Measurements from ENCODE around the gene RDX. TPM values are rescaled to one million over a fixed set of nuclear protein-coding genes. Genes with fewer than 3 reads are reported as not detected.

RDX gene
- total RNA-seq (10 to 100 TPM; 22.4 to 26.5 TPM), polyA plus RNA-seq (10 to 100 TPM; 14.3 to 18.7 TPM)

DNA sequence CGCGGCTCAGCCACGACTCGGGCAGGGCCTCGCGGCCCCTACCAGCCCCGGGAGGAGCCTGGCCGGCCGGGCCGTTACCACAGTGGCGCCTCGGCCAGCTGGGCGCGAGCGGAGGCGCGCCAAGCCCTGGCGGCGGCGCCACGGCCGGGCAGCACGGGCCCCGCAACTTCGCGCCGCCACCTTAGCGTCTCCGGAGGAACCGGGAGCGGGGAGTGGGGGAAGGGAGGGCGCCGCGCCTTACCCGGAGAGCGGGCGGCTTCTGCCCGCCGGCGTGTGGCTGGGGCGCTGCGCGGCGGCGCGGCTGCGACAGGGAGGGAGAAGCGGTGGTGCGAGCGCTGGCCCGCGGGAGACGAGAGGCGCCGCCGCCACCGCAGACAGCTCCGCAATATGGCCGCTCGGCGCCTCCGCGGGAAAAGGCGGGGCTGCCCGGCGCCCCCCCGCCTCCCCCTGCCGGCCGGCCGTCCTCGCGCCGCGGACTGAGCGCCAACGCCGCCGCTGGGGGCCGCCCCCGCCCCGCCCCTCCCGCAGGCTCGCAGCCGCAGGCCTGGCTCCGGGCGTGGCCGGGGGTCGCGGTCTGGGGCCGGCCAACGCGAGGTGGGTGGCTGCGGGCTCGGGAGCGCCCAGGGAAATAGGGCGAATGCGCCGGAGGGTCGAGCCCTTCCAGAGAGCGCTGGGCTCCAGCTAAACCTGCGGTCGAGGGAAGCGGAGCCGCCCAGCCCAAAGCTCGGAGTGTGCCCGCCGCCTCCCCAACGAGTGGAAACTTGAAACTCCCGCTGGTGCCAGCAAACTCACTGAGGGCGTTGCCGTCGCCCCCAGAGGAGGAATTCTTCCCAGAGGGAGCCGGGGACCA, at the start of gene RDX:
Gene RDX (minus strand): TSS at position 389 of the 850 bp plus-strand sequence. CDS start 16,922 bp downstream, outside the sequence.
- H3K4me1 Mint-ChIP-seq, result peaks cover 15 to 41% (median 27%) of the 10 kb centered on the region in 4 donors
- H3K36me3 Mint-ChIP-seq, result no peaks in the 10 kb centered on the region
- ChIA-PET CTCF (ENCODE audit: partially characterized antibody) (interaction anchor here (1.0 to 1.6 kb wide), 4 partner anchors 37 to 139 kb away, joined by 3 to 5 read pairs (median 3); no protein-coding TSS in a partner anchor), POLR2A (ENCODE audit: partially characterized antibody) (interaction anchor here (0.9 to 2.1 kb wide), 3 partner anchors 32 to 133 kb away, joined by 3 to 8 read pairs (median 5); partner anchors contain the start of gene FDX1)
- H3K4me3 Mint-ChIP-seq, result peak within 1 kb of the TSS; percentile 87 to 94 (median 92)
- no peaks in the 10 kb centered on the region for H3K27me3 Mint-ChIP-seq
- Histone ChIP-seq H3K9me3 (ENCODE audit: control insufficient read depth in 1 of 2, low read length in 2 of 2) (no peaks in the 10 kb centered on the region), H3K36me3 (ENCODE audit: insufficient read depth, low read length) (no peaks in the 10 kb centered on the region), H3K4me3 (ENCODE audit: low read length in 2 of 2) (peak within 1 kb of the TSS; percentile 61 to 62), H3K27me3 (ENCODE audit: insufficient read depth, low read length) (no peaks in the 10 kb centered on the region), H3K27ac (ENCODE audit: low read depth, low read length) (peak within 1 kb of the TSS; percentile 70), H3K4me1 (ENCODE audit: insufficient read depth, low read length) (peaks cover 44% of the 10 kb centered on the region)
- H3K9me3 Mint-ChIP-seq, result peaks cover 0 to 3% (median 0%) of the 10 kb centered on the region in 8 donors
- H3K27ac Mint-ChIP-seq, result peak within 1 kb of the TSS; percentile 22 to 94 (median 77)
- peak; percentile 39 to 61 (median 51) for DNase-seq
- intact Hi-C loops (cut with micrococcal nuclease), result loop anchor here (2.0 to 5.0 kb wide), 3 partner anchors 44 to 136 kb away; no protein-coding TSS in a partner anchor

DNA sequence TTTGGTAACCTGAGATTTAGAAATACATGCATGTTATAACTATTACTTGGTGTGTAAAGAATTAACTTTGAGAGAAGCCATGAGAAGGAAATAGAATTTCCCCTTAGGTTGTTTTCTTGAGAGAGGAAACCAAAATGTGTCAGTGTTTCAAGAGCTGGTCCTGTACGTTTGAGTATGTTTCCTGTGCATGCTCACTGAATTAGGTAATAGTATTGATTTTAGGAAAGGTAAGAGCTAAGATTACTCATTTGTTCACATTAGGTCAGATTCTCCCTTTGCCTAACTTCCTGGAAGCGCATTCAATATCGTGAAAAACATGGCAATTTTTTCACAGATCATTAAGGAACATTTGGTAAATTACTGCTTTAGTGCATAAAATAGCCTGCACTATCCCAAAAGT, 49.3 kb upstream of the RDX start:
- intact Hi-C loops (cut with micrococcal nuclease), result loop anchor here (5.0 kb wide), 1 partner anchor 48 kb away; the partner anchor contains the start of gene RDX
- H3K27ac ChIP-seq (ENCODE audit: low read depth, low read length), result no peak overlapping the region
- peaks cover 29 to 49% (median 31%) of the 10 kb centered on the region in 4 donors for H3K4me1 Mint-ChIP-seq
- peak in 1 of 5 donors; percentile 14 for DNase-seq
- no peak overlapping the region for H3K4me3 ChIP-seq (ENCODE audit: low read length in 2 of 2)
- H3K4me1 ChIP-seq (ENCODE audit: insufficient read depth, low read length), result peaks cover 42% of the 10 kb centered on the region
- peak overlapping the region; percentile 3 to 89 (median 55) for H3K27ac Mint-ChIP-seq
- no peaks in the 10 kb centered on the region for H3K36me3 ChIP-seq (ENCODE audit: insufficient read depth, low read length)
- peaks cover 0 to 5% (median 0%) of the 10 kb centered on the region in 8 donors for H3K9me3 Mint-ChIP-seq
- no peaks in the 10 kb centered on the region for H3K27me3 ChIP-seq (ENCODE audit: insufficient read depth, low read length)
- H3K4me3 Mint-ChIP-seq, result peak overlapping the region in 6 of 8 donors; percentile 3 to 76 (median 56)
- no peaks in the 10 kb centered on the region for H3K27me3 Mint-ChIP-seq
- H3K36me3 Mint-ChIP-seq, result no peaks in the 10 kb centered on the region
- ChIA-PET POLR2A (ENCODE audit: partially characterized antibody) (interaction anchor here (0.8 kb wide), 1 partner anchor 18 kb away, joined by 4 read pairs; no protein-coding TSS in a partner anchor), CTCF (ENCODE audit: partially characterized antibody) (interaction anchor here (1.2 to 1.4 kb wide), 2 partner anchors 22 to 145 kb away, joined by 3 to 4 read pairs; no protein-coding TSS in a partner anchor)
- no peaks in the 10 kb centered on the region for H3K9me3 ChIP-seq (ENCODE audit: control insufficient read depth in 1 of 2, low read length in 2 of 2)

DNA sequence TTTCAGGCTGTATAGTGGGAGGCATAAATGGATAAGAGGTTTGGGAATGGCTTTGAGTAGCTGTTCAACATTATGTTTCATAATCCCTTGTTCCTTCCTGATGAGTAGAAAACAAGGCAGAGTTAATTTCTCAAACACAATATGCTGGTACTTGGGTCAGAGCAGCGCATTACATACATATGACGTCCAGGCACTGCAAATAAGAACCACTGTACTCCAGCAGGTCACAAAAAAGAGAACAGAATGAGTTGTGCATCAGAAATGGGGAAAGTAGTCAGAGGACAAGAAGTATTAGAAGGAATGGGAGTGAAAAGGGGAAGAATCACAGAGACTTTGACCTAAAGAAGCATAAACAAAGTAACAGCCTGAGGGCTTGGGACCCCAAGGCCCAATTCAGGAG, 44.0 kb upstream of the RDX start:
- Histone ChIP-seq H3K36me3 (ENCODE audit: insufficient read depth, low read length) (no peaks in the 10 kb centered on the region), H3K4me1 (ENCODE audit: insufficient read depth, low read length) (peaks cover 7% of the 10 kb centered on the region), H3K9me3 (ENCODE audit: control insufficient read depth in 1 of 2, low read length in 2 of 2) (no peaks in the 10 kb centered on the region), H3K4me3 (ENCODE audit: low read length in 2 of 2) (no peak overlapping the region), H3K27me3 (ENCODE audit: insufficient read depth, low read length) (no peaks in the 10 kb centered on the region), H3K27ac (ENCODE audit: low read depth, low read length) (no peak overlapping the region)
- intact Hi-C loops (cut with micrococcal nuclease), result no loop called here
- no peak for DNase-seq
- Mint-ChIP-seq H3K4me3 (no peak overlapping the region), H3K9me3 (peaks cover 0 to 5% (median 0%) of the 10 kb centered on the region in 8 donors), H3K27me3 (no peaks in the 10 kb centered on the region), H3K4me1 (peaks cover 3 to 11% (median 4%) of the 10 kb centered on the region in 4 donors), H3K36me3 (no peaks in the 10 kb centered on the region), H3K27ac (peak overlapping the region in 1 of 7 donors; percentile 59)
- ChIA-PET POLR2A (ENCODE audit: partially characterized antibody) (no interaction called here), CTCF (ENCODE audit: partially characterized antibody) (interaction anchor here (1.1 kb wide), 1 partner anchor 12 kb away, joined by 6 read pairs; no protein-coding TSS in a partner anchor)

DNA sequence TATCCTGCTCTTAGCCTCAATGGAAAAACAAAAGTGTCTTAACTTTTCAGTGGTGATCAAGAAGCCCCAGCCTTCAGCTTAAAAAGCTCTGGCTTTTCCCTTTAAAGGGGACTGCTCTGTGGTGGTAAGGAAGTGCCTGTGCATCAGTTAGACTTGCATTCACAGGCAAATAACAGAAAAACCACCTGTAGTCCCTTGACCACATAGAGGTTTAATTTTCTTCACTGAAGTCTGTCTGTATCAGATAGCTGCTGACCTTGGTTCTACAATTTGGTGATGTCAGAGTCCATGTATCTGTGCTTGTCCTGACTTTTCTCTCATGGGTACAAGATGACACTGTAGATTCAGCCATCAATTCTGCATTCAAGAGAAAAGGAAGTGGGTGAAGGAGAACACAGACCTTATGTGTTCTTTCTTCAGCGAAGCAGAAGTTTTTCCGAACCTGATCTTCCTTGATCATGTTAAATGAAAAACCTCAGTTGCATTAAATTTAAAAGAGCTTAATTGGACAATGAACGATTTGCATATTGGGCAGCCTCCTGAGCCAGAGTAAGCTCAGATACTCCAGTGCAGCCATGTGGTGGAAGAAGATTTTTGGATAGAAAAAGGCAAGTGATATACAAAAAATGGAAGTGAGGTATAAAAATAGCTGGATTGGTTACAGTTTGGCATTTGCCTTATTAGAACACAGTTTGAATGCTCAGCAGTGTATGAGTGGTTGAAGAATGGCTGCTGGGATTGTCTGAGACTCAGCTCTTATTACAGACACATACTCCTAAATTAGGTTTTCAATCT, 43.2 kb upstream of the RDX start:
- ChIA-PET CTCF (ENCODE audit: partially characterized antibody) (interaction anchor here (1.1 kb wide), 1 partner anchor 11 kb away, joined by 6 read pairs; no protein-coding TSS in a partner anchor), POLR2A (ENCODE audit: partially characterized antibody) (interaction anchor here (0.8 to 1.3 kb wide), 2 partner anchors 10 to 11 kb away, joined by 4 to 5 read pairs; no protein-coding TSS in a partner anchor)
- DNase-seq, result no peak
- no peaks in the 10 kb centered on the region for H3K27me3 Mint-ChIP-seq
- Histone ChIP-seq H3K36me3 (ENCODE audit: insufficient read depth, low read length) (no peaks in the 10 kb centered on the region), H3K27ac (ENCODE audit: low read depth, low read length) (no peak overlapping the region), H3K27me3 (ENCODE audit: insufficient read depth, low read length) (no peaks in the 10 kb centered on the region), H3K9me3 (ENCODE audit: control insufficient read depth in 1 of 2, low read length in 2 of 2) (no peaks in the 10 kb centered on the region), H3K4me1 (ENCODE audit: insufficient read depth, low read length) (no peaks in the 10 kb centered on the region), H3K4me3 (ENCODE audit: low read length in 2 of 2) (no peak overlapping the region)
- no peak overlapping the region for H3K4me3 Mint-ChIP-seq
- peaks cover 0 to 5% (median 0%) of the 10 kb centered on the region in 8 donors for H3K9me3 Mint-ChIP-seq
- no peaks in the 10 kb centered on the region for H3K36me3 Mint-ChIP-seq
- H3K4me1 Mint-ChIP-seq, result peaks cover 0 to 5% (median 3%) of the 10 kb centered on the region in 4 donors
- intact Hi-C loops (cut with micrococcal nuclease), result no loop called here
- H3K27ac Mint-ChIP-seq, result no peak overlapping the region

DNA sequence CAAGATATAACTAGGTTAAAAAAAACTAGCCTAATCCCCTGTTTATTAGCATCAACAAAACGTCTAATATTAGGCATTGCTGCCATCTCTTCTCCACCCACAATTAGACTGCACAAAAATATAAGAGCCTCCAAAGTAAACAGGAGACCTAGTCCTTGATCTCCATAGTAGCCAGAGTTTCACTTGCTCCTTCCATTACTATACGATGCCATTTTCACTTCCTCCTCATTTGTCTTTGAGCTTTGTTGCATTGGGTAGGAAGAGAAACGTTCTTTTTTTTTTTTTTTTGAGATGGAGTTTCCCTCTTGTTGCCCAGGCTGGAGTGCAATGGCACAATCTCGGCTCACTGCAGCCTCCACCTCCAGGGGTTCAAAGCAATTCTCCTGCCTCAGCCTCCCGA, 42.3 kb upstream of the RDX start:
- Histone ChIP-seq H3K9me3 (ENCODE audit: control insufficient read depth in 1 of 2, low read length in 2 of 2) (no peaks in the 10 kb centered on the region), H3K27ac (ENCODE audit: low read depth, low read length) (no peak overlapping the region), H3K4me3 (ENCODE audit: low read length in 2 of 2) (no peak overlapping the region), H3K4me1 (ENCODE audit: insufficient read depth, low read length) (no peaks in the 10 kb centered on the region), H3K36me3 (ENCODE audit: insufficient read depth, low read length) (no peaks in the 10 kb centered on the region), H3K27me3 (ENCODE audit: insufficient read depth, low read length) (no peaks in the 10 kb centered on the region)
- peaks cover 0 to 5% (median 0%) of the 10 kb centered on the region in 8 donors for H3K9me3 Mint-ChIP-seq
- intact Hi-C loops (cut with micrococcal nuclease), result no loop called here
- ChIA-PET CTCF (ENCODE audit: partially characterized antibody) (no interaction called here), POLR2A (ENCODE audit: partially characterized antibody) (interaction anchor here (1.3 kb wide), 1 partner anchor 11 kb away, joined by 5 read pairs; no protein-coding TSS in a partner anchor)
- H3K27ac Mint-ChIP-seq, result no peak overlapping the region
- H3K4me3 Mint-ChIP-seq, result no peak overlapping the region
- DNase-seq, result no peak
- H3K4me1 Mint-ChIP-seq, result peaks cover 0 to 5% (median under 1%) of the 10 kb centered on the region in 4 donors
- H3K36me3 Mint-ChIP-seq, result no peaks in the 10 kb centered on the region
- no peaks in the 10 kb centered on the region for H3K27me3 Mint-ChIP-seq

DNA sequence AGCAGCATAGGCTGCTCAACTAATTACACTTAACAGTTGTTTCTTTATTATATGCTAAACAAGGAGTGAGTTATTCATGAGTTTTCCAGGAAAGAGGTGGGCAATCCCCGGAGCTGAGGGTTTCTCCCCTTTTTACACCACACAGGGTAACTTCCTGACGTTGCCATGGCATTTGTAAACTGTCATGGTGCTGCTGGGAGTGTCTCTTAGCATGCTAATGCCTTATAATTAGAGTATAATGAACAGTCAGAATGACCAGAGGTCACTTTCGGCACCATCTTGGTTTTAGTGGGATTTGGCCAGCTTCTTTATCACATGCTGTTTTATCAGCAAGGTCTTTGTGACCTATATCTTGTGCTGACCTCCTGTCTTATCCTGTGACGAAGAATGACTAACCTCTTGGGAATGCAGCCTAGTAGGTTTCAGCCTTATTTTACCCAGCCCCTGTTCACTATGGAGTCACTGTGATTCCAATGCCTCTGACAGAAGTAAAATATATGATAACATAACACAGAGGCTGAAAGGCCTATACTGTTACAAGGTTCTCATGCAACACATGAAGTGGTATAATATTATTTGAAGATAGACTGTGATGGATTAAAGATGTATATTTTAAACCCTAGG, 41.3 kb upstream of the RDX start:
- ChIA-PET POLR2A (ENCODE audit: partially characterized antibody) (no interaction called here), CTCF (ENCODE audit: partially characterized antibody) (interaction anchor here (1.9 kb wide), 1 partner anchor 9 kb away, joined by 6 read pairs; no protein-coding TSS in a partner anchor)
- Mint-ChIP-seq H3K36me3 (no peaks in the 10 kb centered on the region), H3K27ac (peak overlapping the region in 2 of 7 donors; percentile 36 to 53), H3K4me1 (peaks cover 0 to 5% (median under 1%) of the 10 kb centered on the region in 4 donors), H3K27me3 (no peaks in the 10 kb centered on the region), H3K4me3 (no peak overlapping the region), H3K9me3 (no peaks in the 10 kb centered on the region)
- intact Hi-C loops (cut with micrococcal nuclease), result no loop called here
- H3K9me3 ChIP-seq (ENCODE audit: control insufficient read depth in 1 of 2, low read length in 2 of 2), result no peaks in the 10 kb centered on the region
- no peaks in the 10 kb centered on the region for H3K27me3 ChIP-seq (ENCODE audit: insufficient read depth, low read length)
- no peak overlapping the region for H3K4me3 ChIP-seq (ENCODE audit: low read length in 2 of 2)
- H3K4me1 ChIP-seq (ENCODE audit: insufficient read depth, low read length), result no peaks in the 10 kb centered on the region
- H3K36me3 ChIP-seq (ENCODE audit: insufficient read depth, low read length), result no peaks in the 10 kb centered on the region
- DNase-seq, result peak in 1 of 5 donors; percentile 5
- no peak overlapping the region for H3K27ac ChIP-seq (ENCODE audit: low read depth, low read length)
